Measurements from ENCODE around the gene ABTB2.
"Not testable (repeated sequence)": the region's sequence is repeated elsewhere in the genome, so short reads cannot be mapped to it uniquely, and the experiment has no call there.

ABTB2 gene

DNA sequence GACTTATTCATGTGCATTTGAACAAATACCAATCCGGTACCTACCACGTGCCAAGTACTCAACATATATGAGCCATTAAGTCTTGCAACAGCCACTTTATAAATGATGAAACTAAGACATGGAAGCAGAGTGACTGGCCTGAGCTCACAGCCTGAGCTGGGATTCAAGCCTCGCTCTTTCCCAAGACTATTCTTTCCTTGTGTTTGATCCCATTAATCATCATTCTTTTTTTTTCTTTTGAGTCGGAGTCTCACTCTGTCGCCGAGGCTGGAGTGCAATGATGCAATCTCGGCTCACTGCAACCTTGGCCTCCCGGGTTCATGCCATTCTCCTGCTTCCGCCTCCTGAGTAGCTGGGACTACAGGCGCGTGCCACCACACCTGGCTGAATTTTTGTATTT is 119.3 kb downstream of the ABTB2 start:
- no peak for DNase-seq (ENCODE audit: low read depth)

- no peak for DNase-seq (ENCODE audit: low read depth)
These were observed 121.2 kb downstream of the ABTB2 start for GRCh38 chr11:34236572-34236971.

DNA sequence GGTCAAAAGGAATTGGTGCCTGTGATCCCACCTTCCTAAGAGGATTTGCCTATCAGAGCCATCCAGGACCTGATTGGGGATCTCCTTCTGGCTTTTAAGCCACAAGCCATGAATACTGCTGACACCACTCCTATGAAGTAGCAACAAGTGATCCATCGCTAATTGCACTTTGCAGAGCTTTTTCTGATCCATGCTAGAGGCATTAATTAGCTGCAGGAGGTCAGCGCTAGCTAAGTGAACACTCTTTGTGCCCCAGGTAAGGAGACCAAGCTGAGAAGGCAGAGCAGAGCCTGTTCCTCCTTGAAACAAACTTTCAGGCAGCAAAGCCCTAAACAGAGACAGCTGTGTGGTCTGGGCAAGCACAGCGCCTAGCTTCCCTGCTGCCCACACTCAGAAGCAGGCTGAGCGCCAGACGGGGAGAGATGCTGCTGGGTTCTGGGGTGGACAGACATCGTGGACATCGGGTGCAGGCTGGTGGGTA is 122.2 kb downstream of the ABTB2 start:
- no peak for DNase-seq (ENCODE audit: low read depth)

DNA sequence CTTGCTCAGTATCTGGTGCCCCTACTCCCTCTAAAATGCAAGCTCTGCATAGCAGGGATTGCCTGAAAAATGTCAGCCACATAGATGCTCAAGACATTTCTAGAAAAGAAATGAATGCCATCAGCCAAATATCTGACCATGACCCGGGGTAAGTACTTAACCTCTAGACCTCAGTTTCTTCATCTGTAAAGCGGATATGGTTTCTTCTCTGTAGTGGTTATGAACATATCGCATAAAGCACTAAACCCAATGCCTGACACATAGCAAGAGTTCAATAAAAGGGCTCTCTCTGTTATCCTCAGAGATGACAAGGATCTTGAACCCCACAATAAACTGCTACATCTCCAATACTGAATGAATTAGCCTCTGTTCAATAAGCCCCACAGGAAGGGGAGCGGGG is 122.6 kb downstream of the ABTB2 start:
- no peak for DNase-seq (ENCODE audit: low read depth)

GRCh38 chr11:34234086-34234740 is 123.6 kb downstream of the ABTB2 start:
- DNase-seq (ENCODE audit: low read depth): peak; percentile 68

GRCh38 chr11:34233215-34233614 is 124.6 kb downstream of the ABTB2 start:
- DNase-seq (ENCODE audit: low read depth): no peak

DNA sequence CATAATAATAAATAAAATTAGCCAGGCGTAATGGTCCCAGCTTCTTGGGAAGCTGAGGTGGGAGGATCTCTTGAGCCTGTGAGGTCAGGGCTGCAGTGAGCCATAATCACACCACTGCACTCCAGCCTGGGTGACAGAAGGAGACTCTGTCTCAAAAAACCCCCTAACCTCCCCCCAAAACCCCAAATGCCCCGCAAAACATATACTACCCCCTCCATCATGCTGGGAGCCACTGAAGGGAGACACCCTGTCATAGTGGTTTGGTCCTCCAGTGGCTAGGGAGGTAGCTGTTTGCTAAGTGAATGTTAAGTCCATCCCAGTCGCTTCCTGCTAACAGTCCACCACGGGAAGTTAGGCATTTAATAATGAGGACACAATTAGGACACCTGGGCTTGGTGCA is 125.0 kb downstream of the ABTB2 start:
- no peak for DNase-seq (ENCODE audit: low read depth)

- DNase-seq (ENCODE audit: low read depth): no peak
These were observed 131.6 kb downstream of the ABTB2 start for GRCh38 chr11:34226210-34226609.

DNA sequence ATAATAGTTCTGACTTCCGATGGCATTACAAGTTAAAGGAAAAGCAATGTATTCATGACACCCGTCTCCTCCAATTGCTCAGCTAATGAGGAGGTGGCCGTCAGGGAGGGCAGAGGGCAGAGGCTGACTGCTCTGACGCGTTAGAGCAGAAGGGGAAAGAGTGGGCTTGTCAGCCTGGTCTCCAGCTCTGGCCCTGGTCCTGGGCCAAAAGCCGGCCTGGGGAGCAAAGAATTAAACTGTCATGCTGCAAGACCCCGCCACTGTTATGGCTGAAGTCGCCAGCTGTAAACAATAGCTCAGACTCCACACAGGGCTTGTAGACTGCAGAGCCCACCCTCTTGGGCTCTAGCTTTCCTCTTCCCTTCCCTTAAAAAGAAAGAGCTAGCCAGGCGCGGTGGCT is 132.7 kb downstream of the ABTB2 start:
- DNase-seq (ENCODE audit: low read depth): no peak

GRCh38 chr11:34224434-34224966 is 133.3 kb downstream of the ABTB2 start:
- no peak for DNase-seq (ENCODE audit: low read depth)

GRCh38 chr11:34223907-34224306 is 133.9 kb downstream of the ABTB2 start:
- no peak for DNase-seq (ENCODE audit: low read depth)

DNA sequence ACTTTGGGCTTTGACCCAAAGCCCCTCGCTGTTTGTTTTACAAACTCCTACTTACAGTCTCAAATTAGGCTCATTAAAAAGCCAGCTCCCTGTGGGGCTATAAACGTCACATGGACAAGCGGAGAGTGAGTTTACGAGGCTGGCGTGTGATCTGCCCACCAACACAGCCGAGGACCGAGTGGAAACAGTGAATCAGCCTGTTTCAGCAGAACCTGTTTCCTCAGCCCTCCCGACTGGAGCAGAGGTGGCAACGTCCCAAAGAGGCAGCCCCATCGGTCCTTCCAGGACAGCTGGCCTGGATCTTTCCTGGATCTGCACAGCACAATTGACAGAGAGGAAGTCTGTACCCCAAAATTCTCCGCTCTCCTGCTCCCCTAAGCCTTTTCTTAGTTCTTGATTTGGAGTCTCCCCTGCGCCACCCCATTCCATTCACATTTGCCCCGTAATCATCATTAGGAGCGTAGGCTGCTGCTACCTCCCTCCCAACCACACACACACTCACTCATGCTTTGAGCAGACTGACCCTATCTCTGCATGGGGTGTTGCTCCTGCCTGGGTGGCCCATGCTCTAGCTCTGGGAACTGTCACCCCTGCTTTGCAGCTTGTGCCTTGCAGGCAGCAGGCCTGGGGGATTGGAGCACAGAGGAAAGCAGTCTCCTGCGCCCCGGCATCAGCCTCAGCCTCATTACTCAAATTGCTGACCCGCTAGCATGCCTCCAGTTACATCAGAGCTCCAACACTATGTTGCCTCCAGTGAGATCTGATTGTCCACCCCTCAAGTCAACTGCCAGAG is 134.6 kb downstream of the ABTB2 start:
- DNase-seq (ENCODE audit: low read depth): no peak

DNA sequence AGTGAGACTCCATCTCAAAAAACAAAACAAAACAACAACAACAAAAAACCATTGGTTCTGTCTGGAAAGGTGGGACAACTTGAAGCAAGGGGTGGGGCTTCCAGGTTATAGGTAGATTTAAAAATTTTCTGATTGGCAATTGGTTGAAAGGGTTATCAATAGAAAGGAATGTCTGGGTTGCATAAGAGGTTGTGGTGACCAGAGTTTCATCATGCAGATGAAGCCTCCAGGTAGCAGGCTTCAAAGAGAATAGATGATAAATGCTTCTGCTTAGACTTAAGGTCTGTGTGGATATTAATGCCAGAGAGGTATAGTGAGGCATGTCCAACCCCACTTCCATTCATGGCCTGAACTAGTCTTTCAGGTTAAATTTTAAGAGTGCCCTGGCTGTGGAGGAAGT is 135.8 kb downstream of the ABTB2 start:
- no peak for DNase-seq (ENCODE audit: low read depth)

DNA sequence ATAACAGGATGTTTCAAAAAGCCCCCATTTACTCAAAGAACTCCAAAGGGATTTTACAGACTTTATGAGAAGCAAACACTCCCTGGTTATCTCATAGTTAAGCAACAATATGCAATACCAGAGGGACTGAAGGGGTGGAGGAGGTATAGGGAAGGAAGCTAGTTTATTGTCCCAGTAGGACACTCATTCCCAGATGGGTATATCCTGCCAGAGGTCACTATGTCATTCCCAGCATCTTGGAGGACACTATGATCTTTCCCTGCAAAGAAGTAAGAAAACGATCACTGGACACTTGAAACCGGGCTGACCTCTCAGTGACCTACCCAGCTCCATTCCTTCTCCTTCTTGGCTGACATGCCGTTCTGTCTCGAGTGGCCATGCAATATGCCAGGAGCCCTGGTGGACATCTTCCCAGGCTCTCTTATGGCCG is 137.9 kb downstream of the ABTB2 start:
- no peak for DNase-seq (ENCODE audit: low read depth)

DNA sequence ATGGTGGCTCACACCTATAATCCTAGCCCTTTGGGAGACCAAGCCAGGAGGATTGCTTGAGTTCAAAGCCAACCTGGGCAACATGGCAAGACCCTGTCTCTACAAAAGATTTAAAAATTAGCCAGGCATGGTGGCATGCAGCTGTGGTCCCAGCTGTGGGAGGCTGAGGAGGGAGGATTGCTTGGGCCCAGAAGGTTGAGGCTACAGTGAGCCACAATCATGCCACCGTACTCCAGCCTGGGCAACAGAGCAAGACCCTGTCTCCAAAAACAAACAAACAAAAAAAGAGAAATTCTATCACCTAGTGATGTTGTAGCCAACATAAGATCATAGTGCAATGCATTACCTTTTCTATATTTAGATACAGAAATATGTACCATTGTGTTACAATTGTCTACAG is 138.5 kb downstream of the ABTB2 start:
- DNase-seq (ENCODE audit: low read depth): no peak

GRCh38 chr11:34218756-34219155 is 139.1 kb downstream of the ABTB2 start:
- DNase-seq (ENCODE audit: low read depth): not testable (repeated sequence)

- no peak for DNase-seq (ENCODE audit: low read depth)
These were observed 139.7 kb downstream of the ABTB2 start for GRCh38 chr11:34218067-34218466.

DNA sequence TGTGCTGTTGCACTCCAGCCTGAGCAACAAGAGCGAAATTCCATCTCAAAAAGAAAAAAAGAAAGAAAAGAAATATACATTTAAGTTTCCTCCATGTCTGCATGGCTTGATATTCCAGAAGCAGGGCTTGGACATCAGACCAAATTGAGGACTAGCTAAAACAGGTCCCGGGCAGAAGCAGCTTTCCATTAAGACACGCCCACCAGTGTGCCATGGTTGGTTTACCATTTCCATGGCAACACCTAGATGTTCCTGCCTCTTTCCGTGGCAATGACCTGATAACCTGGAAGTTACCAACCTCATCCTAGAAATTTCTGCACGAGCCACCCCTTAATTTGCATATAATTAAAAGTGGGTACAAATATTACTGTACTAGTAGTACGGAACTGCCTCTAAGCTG is 141.1 kb downstream of the ABTB2 start:
- DNase-seq (ENCODE audit: low read depth): no peak

DNA sequence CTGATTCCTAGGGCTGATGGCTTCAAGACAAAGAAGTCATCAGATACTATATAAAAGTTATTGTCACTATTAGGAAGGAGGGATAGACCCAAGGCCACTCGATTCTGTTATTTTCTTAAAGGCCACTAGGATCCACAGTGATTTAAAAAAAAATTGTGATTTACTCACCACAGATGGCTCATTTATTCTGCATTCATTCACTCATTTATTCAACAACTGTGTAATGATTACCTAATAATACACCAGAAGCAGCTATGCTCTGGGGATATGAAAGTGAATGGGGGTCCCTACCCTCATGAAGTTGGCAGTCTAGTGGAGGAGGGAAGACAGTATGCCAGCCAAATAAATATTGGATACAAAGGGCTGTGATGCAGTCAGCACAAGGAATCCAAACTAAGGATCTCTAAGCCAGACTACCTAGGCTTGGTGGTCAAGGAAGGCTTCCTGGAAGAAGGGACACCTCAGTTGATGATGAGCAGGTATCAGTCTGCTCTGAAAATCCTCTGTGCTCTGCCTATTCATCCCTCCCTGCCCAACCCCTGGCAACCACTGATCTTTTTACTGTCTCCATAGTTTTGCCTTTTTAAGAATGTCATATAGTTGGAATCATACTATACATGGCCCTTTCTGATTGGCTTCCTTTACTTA is 141.9 kb downstream of the ABTB2 start:
- no peak for DNase-seq (ENCODE audit: low read depth)

GRCh38 chr11:34214961-34215805 is 142.6 kb downstream of the ABTB2 start:
- peak; percentile 37 for DNase-seq (ENCODE audit: low read depth)

- DNase-seq (ENCODE audit: low read depth): no peak
These were observed 144.4 kb downstream of the ABTB2 start for GRCh38 chr11:34213366-34213765.

DNA sequence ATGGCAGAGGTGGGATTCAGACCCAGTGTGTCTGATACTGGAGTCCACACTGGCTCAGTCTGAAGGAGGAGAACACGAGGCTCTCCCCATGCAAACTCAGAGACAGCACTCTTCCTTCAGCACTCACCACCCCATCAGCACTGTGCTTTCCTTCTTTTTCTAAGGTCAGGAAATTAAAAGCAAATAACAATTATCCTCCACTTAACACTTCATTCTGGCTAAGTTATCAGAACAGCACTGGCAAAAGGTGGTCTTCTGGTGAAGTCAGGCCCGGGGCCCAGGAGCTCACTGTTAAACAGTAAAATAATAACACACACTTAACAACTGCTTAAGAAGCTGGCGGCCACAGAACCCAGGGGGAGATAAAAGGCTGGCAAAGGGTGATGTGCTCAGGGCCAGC is 145.2 kb downstream of the ABTB2 start:
- DNase-seq (ENCODE audit: low read depth): no peak
